GM19025 (cell line): ENCODE results near the gene TYW5.
A peak's percentile ranks its signal among the peaks of the same experiment; 100 is the strongest.
"Not testable (repeated sequence)": the region's sequence is repeated elsewhere in the genome, so short reads cannot be mapped to it uniquely, and the experiment has no call there.

ENCODE experiments used
- ATAC-seq: cut with Tn5 transposase; IDR thresholded peaks from one replicate; pipeline ENCODE4 v1.9.1; 2021; ENCODE audit warnings: mild to moderate bottlenecking, low read depth, moderate library complexity; ENCODE audit not compliant: unreplicated experiment

The TYW5 gene

DNA sequence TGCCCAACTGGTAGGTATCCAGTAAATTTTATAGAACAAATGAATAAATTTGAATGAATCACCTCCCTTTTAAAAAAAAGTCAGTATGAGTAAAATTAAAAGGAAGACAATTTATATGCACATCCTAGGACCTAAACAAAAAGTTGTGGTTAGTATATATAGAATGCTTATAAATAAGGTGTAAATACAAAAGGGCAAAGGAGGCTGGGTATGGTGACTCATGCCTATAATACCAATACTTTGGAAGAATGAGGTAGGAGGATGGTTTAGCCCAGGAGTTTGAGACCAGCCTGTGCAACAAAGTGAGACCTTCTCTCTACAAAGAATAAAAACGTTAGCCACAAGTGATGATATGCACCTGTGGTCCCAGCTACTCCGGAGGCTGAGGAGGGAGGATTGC, 31.4 kb downstream of the TYW5 start:
- ATAC-seq = no peak

GRCh38 chr2:199922856-199923255, 32.4 kb downstream of the TYW5 start:
- ATAC-seq = no peak

DNA sequence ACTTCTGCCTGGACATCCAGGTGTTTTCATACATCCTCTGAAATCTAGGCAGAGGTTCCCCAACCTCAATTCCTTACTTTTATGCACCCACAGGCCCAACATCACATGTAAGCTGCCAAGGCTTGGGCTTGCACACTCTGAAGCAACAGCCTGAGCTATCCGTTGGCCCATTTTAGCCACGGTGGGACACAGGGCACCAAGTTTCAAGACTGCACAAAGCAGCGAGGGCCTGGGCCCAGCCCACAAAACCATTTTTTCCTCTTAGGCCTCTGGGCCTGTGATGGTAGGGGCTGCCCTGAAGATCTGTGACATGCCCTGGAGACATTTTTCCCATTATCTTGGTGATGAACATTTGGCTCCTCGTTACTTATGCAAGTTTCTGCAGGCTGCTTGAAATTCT, 38.3 kb downstream of the TYW5 start:
- ATAC-seq = no peak

GRCh38 chr2:199914372-199914958, 40.8 kb downstream of the TYW5 start:
- ATAC-seq = no peak

- not testable (repeated sequence) for ATAC-seq
These were observed 42.7 kb downstream of the TYW5 start for GRCh38 chr2:199912553-199913114.

GRCh38 chr2:199911877-199912161, 43.5 kb downstream of the TYW5 start:
- ATAC-seq = no peak

- peak; percentile 88 for ATAC-seq
These were observed 44.0 kb downstream of the TYW5 start, which contains the start of gene C2orf69 for GRCh38 chr2:199911052-199911876. Gene C2orf69 (plus strand): TSS chr2:199911293. CDS start chr2:199911439, 146 bp downstream.

- ATAC-seq = no peak
These were observed 44.8 kb downstream of the TYW5 start for GRCh38 chr2:199910338-199911051.

DNA sequence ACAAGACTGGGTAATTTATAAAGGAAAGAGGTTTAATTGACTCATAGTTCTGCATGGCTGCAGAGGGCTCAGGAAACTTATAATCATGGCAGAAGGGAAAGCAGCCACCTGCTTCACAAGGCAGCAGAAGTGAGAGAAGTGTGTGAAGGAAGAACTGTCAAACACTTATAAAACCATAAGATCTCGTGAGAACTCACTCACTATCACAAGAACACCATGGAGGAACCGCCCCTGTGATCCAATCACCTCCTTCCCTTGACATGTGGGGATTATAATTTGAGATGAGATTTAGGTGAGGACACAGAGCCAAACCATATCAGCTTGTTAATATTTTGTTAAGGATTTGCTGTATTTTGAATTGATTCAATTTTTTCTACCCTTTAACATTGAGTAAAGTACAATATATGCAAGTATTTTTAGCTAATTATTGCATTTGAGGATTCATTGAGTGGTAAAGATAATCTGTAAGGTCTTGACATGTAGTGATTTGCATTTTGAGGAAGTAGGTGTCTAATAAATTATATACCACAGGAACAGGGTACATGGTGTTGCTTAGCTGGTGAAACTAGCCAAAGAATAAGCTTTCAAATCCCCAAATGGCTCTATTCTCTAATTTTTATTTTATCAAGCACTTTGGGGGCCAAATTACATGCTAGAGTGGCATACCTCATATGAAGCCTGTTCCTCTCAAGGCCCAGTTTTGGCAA, 48.1 kb downstream of the TYW5 start:
- no peak for ATAC-seq

GRCh38 chr2:199903111-199903510, 52.2 kb downstream of the TYW5 start:
- ATAC-seq = no peak

DNA sequence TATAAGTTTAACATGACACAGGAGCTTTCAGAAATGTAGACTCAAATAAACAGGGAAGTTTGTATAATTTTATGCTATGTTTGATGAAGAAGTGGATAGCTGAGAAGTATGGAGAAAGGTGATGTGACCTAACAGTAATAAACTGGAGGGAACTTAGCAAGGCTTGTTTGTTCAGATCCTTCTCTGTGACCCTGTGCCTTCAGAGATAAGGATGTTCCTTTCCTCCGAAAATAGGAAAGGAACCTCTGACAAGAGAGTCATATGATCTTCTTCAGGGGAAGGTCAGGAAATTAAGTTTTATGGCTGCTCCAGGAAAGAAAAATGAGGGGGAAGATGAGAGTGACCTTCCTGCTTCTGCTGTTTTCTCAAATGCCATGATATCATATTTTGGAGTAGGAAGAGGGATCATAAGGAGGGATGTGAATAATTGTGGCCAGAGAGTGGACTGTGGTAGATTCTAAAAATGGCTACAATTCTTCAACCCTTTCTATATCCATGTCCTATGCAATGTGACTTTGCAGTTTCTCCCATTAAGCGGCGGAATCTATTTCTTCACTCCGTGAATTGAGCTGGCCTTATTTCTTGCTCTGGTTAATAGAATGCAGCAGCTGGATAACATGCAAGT, 52.7 kb downstream of the TYW5 start:
- ATAC-seq = no peak

GRCh38 chr2:199901942-199902341, 53.3 kb downstream of the TYW5 start:
- ATAC-seq = no peak

GRCh38 chr2:199896617-199897016, 58.7 kb downstream of the TYW5 start:
- no peak for ATAC-seq

GRCh38 chr2:199895406-199895805, 59.9 kb downstream of the TYW5 start:
- no peak for ATAC-seq

GRCh38 chr2:199883474-199884212, 71.6 kb downstream of the TYW5 start:
- ATAC-seq = no peak

GRCh38 chr2:199882667-199883066, 72.6 kb downstream of the TYW5 start:
- no peak for ATAC-seq
